T-cell (primary cell): ENCODE measurements around the gene SH3TC2. TPM values are rescaled to one million over a fixed set of nuclear protein-coding genes. Genes with fewer than 3 reads are reported as not detected.

Experiments used
- ATAC-seq, 4 experiments: fragments of 200-7000 bp in 3 of 4; fragments of 150-1000 bp in 1 of 4; cut with Tn5 transposase; replicated peaks in 1 of 4; 1 replicate in 3 of 4; 2 replicates in 1 of 4; pipeline ENCODE4 v1.10.0; 2021; ENCODE audit warnings: moderate library complexity in 3 of 4, mild to moderate bottlenecking in 2 of 4, moderate number of reproducible peaks in 1 of 4
- CTCF ChIA-PET, 2 donors: fragments of 300-600 bp; sonication (Branson Sonifier 250); formaldehyde crosslinking; loops; one replicate each; lab custom pipeline; 2022; ENCODE audit warnings: antibody characterized with exemption in 2 of 2; lab: Charles Lee
- POLR2A ChIA-PET, 2 donors: fragments of 300-600 bp; sonication (Branson Sonifier 250); formaldehyde crosslinking; loops; one replicate each; lab custom pipeline; 2022; ENCODE audit warnings: antibody characterized with exemption in 2 of 2; lab: Charles Lee
- DNase-seq, 35 experiments: peaks; one replicate each; pipeline versions ENCODE4 v3.0.0 to v3.0.0-alpha.2; 2013 to 2023
- H3K27ac ChIP-seq: one replicate; pipeline ENCODE4 v1.5.1; 2013; ENCODE audit warnings: low read length
- H3K27me3 ChIP-seq, 2 experiments: replicated peaks in 1 of 2; 1 replicate in 1 of 2; 2 replicates in 1 of 2; pipeline versions ENCODE4 v1.6.1 to v1.7.0; 2013; ENCODE audit warnings: low read length in 1 of 2, mixed read lengths in 1 of 2; ENCODE audit not compliant: control insufficient read depth in 2 of 2, insufficient read depth in 2 of 2; ENCODE audit errors: extremely low read depth in 1 of 2
- H3K36me3 ChIP-seq, 2 donors: 1 replicate in 1 of 2; 2 replicates in 1 of 2; pipeline versions ENCODE4 v1.6.1 to v1.7.0; 2013; ENCODE audit warnings: low read length in 1 of 2; ENCODE audit not compliant: control insufficient read depth in 2 of 2, insufficient read depth in 1 of 2; ENCODE audit errors: extremely low read depth in 1 of 2
- H3K4me1 ChIP-seq, 2 experiments: 1 replicate in 1 of 2; 2 replicates in 1 of 2; pipeline versions ENCODE4 v1.6.1 to v1.7.0; 2013; ENCODE audit warnings: low read length in 2 of 2, mixed read lengths in 1 of 2; ENCODE audit not compliant: insufficient read depth in 2 of 2, control insufficient read depth in 1 of 2; ENCODE audit errors: extremely low read depth in 1 of 2
- H3K4me3 ChIP-seq, 2 donors: 1 replicate in 1 of 2; 2 replicates in 1 of 2; pipeline versions ENCODE4 v1.5.1 to v1.7.0; 2013; ENCODE audit warnings: mild to moderate bottlenecking in 2 of 2, low read length in 1 of 2, moderate library complexity in 1 of 2; ENCODE audit not compliant: control insufficient read depth in 1 of 2; ENCODE audit errors: extremely low read depth in 1 of 2
- H3K9me3 ChIP-seq: 2 replicates; pipeline ENCODE4 v1.7.0; 2013
- H3K27ac Mint-ChIP-seq, 2 donors: one replicate each; pipeline ENCODE4 v1.8.0; 2020 to 2021; ENCODE audit warnings: mild to moderate bottlenecking in 2 of 2, mixed read lengths in 2 of 2
- H3K27me3 Mint-ChIP-seq, 2 donors: one replicate each; pipeline ENCODE4 v1.8.0; 2021 to 2022; ENCODE audit warnings: mixed read lengths in 2 of 2
- H3K36me3 Mint-ChIP-seq: one replicate; pipeline ENCODE4 v1.8.0; 2021; ENCODE audit warnings: mixed read lengths
- H3K4me1 Mint-ChIP-seq, 3 donors: one replicate each; pipeline ENCODE4 v1.8.0; 2020 to 2022; ENCODE audit warnings: mixed read lengths in 3 of 3, mild to moderate bottlenecking in 1 of 3
- H3K4me3 Mint-ChIP-seq, 3 donors: one replicate each; pipeline ENCODE4 v1.8.0; 2020 to 2022; ENCODE audit warnings: mild to moderate bottlenecking in 3 of 3, mixed read lengths in 3 of 3, moderate library complexity in 3 of 3
- H3K9me3 Mint-ChIP-seq, 3 donors: one replicate each; pipeline ENCODE4 v1.8.0; 2020 to 2022; ENCODE audit warnings: mixed read lengths in 3 of 3
- WGBS: methylation state at CpG from one replicate; pipeline ENCODE4 v1.1.5; 2013; ENCODE audit warnings: missing lambda C conversion rate; ENCODE audit not compliant: insufficient coverage; 5-methylcytosine and 5-hydroxymethylcytosine counted together
- total RNA-seq, 35 experiments: library from RNA in 6 of 35; stranded (reverse) in 6 of 35; fragments of 120-200 nt in 1 of 35; gene quantifications; one replicate each; pipeline versions ENCODE4 v1.2.1 to v1.2.4 and lab custom pipeline; 2013 to 2026

SH3TC2 gene
- total RNA-seq, 5 donors from 2014 or later (not counting 1 experiment from before 2014, with no cell fraction given), result not detected

GRCh38 chr5:149001162-149001561, 61.7 kb downstream of the SH3TC2 start:
- Histone ChIP-seq H3K36me3 (no peaks in the 10 kb centered on the region), H3K9me3 (no peaks in the 10 kb centered on the region), H3K4me1 (no peaks in the 10 kb centered on the region), H3K27ac (no peak overlapping the region), H3K4me3 (no peak overlapping the region), H3K27me3 (peaks cover 0 to 6% of the 10 kb centered on the region in 2 experiments)
- Mint-ChIP-seq H3K36me3 (no peaks in the 10 kb centered on the region), H3K4me1 (no peaks in the 10 kb centered on the region), H3K27ac (no peak overlapping the region), H3K27me3 (peaks cover 16 to 31% of the 10 kb centered on the region in 2 donors), H3K4me3 (no peak overlapping the region), H3K9me3 (no peaks in the 10 kb centered on the region)
- CTCF ChIA-PET, result interaction anchor here (0.6 to 3.3 kb wide), 7 partner anchors 260 to 270 kb away, joined by 3 to 17 read pairs (median 5); no protein-coding TSS in a partner anchor
- ATAC-seq, result no peak
- DNase-seq, result no peak
- POLR2A ChIA-PET, result no interaction called here

GRCh38 chr5:148999741-149000140, 63.1 kb downstream of the SH3TC2 start:
- ATAC-seq, result no peak
- no peak overlapping the region for H3K27ac ChIP-seq
- no peaks in the 10 kb centered on the region for H3K4me1 ChIP-seq
- H3K27me3 ChIP-seq, result peaks cover 0 to 6% of the 10 kb centered on the region in 2 experiments
- H3K4me3 Mint-ChIP-seq, result no peak overlapping the region
- peaks cover 16 to 38% of the 10 kb centered on the region in 2 donors for H3K27me3 Mint-ChIP-seq
- H3K4me1 Mint-ChIP-seq, result no peaks in the 10 kb centered on the region
- DNase-seq, result no peak
- H3K36me3 Mint-ChIP-seq, result no peaks in the 10 kb centered on the region
- ChIA-PET POLR2A (no interaction called here), CTCF (interaction anchor here (0.6 to 3.3 kb wide), 7 partner anchors 35 to 1029 kb away, joined by 3 to 17 read pairs (median 3); no protein-coding TSS in a partner anchor)
- H3K9me3 Mint-ChIP-seq, result no peaks in the 10 kb centered on the region
- H3K27ac Mint-ChIP-seq, result no peak overlapping the region
- WGBS, result 84% methylated on average over 3 of the region's 3 CpGs
- no peaks in the 10 kb centered on the region for H3K36me3 ChIP-seq
- H3K9me3 ChIP-seq, result no peaks in the 10 kb centered on the region
- no peak overlapping the region for H3K4me3 ChIP-seq

- H3K36me3 ChIP-seq, result no peaks in the 10 kb centered on the region
- H3K27ac Mint-ChIP-seq, result no peak overlapping the region
- WGBS, result no CpG with 5 or more reads among the region's 6 CpGs
- no peaks in the 10 kb centered on the region for H3K9me3 Mint-ChIP-seq
- H3K4me3 ChIP-seq, result no peak overlapping the region
- H3K27me3 ChIP-seq, result peaks cover 0 to 2% of the 10 kb centered on the region in 2 experiments
- no peaks in the 10 kb centered on the region for H3K4me1 ChIP-seq
- peak in 13 of 35 experiments; percentile 2 to 71 (median 20) for DNase-seq
- H3K27ac ChIP-seq, result no peak overlapping the region
- POLR2A ChIA-PET, result no interaction called here
- no peak overlapping the region for H3K4me3 Mint-ChIP-seq
- H3K36me3 Mint-ChIP-seq, result no peaks in the 10 kb centered on the region
- H3K9me3 ChIP-seq, result no peaks in the 10 kb centered on the region
- H3K27me3 Mint-ChIP-seq, result peaks cover 16 to 44% of the 10 kb centered on the region in 2 donors
- H3K4me1 Mint-ChIP-seq, result no peaks in the 10 kb centered on the region
- CTCF ChIA-PET, result interaction anchor here (0.9 to 3.3 kb wide), 7 partner anchors 10 to 267 kb away, joined by 3 to 17 read pairs (median 4); no protein-coding TSS in a partner anchor
- ATAC-seq, result peak in 1 of 4 experiments; percentile 37
Measured at GRCh38 chr5:148998174-148998797, 64.6 kb downstream of the SH3TC2 start.

GRCh38 chr5:148996270-148996669, 66.6 kb downstream of the SH3TC2 start:
- no peaks in the 10 kb centered on the region for H3K9me3 Mint-ChIP-seq
- H3K27me3 ChIP-seq, result peaks cover 0 to 2% of the 10 kb centered on the region in 2 experiments
- H3K27ac ChIP-seq, result no peak overlapping the region
- ATAC-seq (no peak), DNase-seq (no peak)
- H3K27me3 Mint-ChIP-seq, result peaks cover 14 to 44% of the 10 kb centered on the region in 2 donors
- no peak overlapping the region for H3K4me3 Mint-ChIP-seq
- CTCF ChIA-PET, result interaction anchor here (0.9 to 3.0 kb wide), 8 partner anchors 22 to 266 kb away, joined by 3 to 17 read pairs (median 8); no protein-coding TSS in a partner anchor
- no peaks in the 10 kb centered on the region for H3K4me1 Mint-ChIP-seq
- H3K36me3 Mint-ChIP-seq, result no peaks in the 10 kb centered on the region
- no peaks in the 10 kb centered on the region for H3K9me3 ChIP-seq
- H3K4me3 ChIP-seq, result no peak overlapping the region
- no peaks in the 10 kb centered on the region for H3K36me3 ChIP-seq
- no peak overlapping the region for H3K27ac Mint-ChIP-seq
- 46% methylated on average over 2 of the region's 3 CpGs for WGBS
- no peaks in the 10 kb centered on the region for H3K4me1 ChIP-seq
- POLR2A ChIA-PET, result no interaction called here

- POLR2A ChIA-PET, result no interaction called here
- H3K36me3 ChIP-seq, result no peaks in the 10 kb centered on the region
- no peaks in the 10 kb centered on the region for H3K4me1 ChIP-seq
- peaks cover 13 to 41% of the 10 kb centered on the region in 2 donors for H3K27me3 Mint-ChIP-seq
- CTCF ChIA-PET, result interaction anchor here (1.1 to 3.0 kb wide), 6 partner anchors 38 to 265 kb away, joined by 3 to 17 read pairs (median 11); no protein-coding TSS in a partner anchor
- H3K27ac Mint-ChIP-seq, result no peak overlapping the region
- H3K27ac ChIP-seq, result no peak overlapping the region
- no peaks in the 10 kb centered on the region for H3K36me3 Mint-ChIP-seq
- H3K4me3 ChIP-seq, result no peak overlapping the region
- H3K9me3 ChIP-seq, result no peaks in the 10 kb centered on the region
- H3K9me3 Mint-ChIP-seq, result no peaks in the 10 kb centered on the region
- DNase-seq, result no peak
- WGBS, result no CpG with 5 or more reads among the region's 2 CpGs
- no peak for ATAC-seq
- H3K27me3 ChIP-seq, result peaks cover 0 to 2% of the 10 kb centered on the region in 2 experiments
- no peaks in the 10 kb centered on the region for H3K4me1 Mint-ChIP-seq
- H3K4me3 Mint-ChIP-seq, result no peak overlapping the region
Measured at GRCh38 chr5:148995791-148996190, 67.1 kb downstream of the SH3TC2 start.

- no peaks in the 10 kb centered on the region for H3K36me3 Mint-ChIP-seq
- CTCF ChIA-PET, result interaction anchor here in 1 of 2 donors (1.0 to 1.4 kb wide), 4 partner anchors 11 to 262 kb away, joined by 3 to 8 read pairs (median 3); no protein-coding TSS in a partner anchor
- H3K27ac Mint-ChIP-seq, result no peak overlapping the region
- Histone ChIP-seq H3K9me3 (no peaks in the 10 kb centered on the region), H3K4me1 (no peaks in the 10 kb centered on the region), H3K27ac (no peak overlapping the region), H3K36me3 (no peaks in the 10 kb centered on the region), H3K4me3 (no peak overlapping the region), H3K27me3 (peaks cover 0 to under 1% of the 10 kb centered on the region in 2 experiments)
- ATAC-seq (no peak), DNase-seq (no peak)
- no peaks in the 10 kb centered on the region for H3K4me1 Mint-ChIP-seq
- 100% methylated on average over 1 of the region's 4 CpGs for WGBS
- H3K9me3 Mint-ChIP-seq, result no peaks in the 10 kb centered on the region
- peaks cover 10 to 37% of the 10 kb centered on the region in 2 donors for H3K27me3 Mint-ChIP-seq
- POLR2A ChIA-PET, result no interaction called here
- H3K4me3 Mint-ChIP-seq, result no peak overlapping the region
Measured at GRCh38 chr5:148993283-148993936, 69.5 kb downstream of the SH3TC2 start.
